Limb (tissue), 2 donors: ENCODE measurements around the gene RMI2.
"Not testable (repeated sequence)": the region's sequence is repeated elsewhere in the genome, so short reads cannot be mapped to it uniquely, and the experiment has no call there.

ENCODE experiments used
- DNase-seq, 2 donors: peaks; one replicate each; pipeline ENCODE4 v3.0.0-alpha.2; 2016; ENCODE audit errors: extremely low spot score in 2 of 2

RMI2 gene

DNA sequence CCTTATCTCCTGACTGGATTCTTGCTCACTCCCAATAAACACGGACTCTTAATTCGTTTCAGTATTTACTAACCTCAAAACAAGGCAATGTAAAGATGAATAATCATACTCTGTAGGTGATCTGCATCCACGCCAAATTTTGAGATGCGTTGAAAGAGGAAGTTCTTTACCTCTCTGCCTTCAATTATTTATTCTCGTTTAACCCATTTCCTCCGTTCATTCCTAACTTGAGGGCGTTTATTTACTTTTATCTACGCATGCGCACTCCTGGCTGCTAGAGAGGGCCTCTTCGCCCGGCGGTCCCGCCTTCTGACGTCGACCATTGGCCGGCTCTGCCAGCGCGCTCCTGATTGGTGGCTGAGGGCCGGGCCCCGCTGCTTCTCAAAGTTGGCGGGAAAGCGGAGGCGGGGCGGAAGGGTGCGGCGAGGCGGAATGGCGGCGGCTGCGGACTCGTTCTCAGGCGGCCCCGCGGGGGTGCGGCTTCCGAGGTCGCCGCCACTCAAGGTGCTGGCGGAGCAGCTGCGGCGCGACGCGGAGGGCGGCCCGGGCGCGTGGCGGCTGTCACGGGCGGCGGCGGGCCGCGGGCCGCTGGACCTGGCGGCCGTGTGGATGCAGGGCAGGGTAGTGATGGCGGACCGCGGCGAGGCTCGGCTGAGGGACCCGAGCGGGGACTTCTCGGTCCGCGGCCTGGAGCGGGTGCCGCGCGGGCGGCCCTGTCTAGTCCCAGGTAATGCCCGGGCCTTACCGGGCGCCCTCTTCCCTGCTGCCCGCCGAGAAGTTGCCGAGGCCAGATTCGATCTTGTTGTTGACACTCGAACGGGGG, at the start of gene RMI2:
Gene RMI2 (plus strand): TSS at position 420 of the 823 bp plus-strand sequence. CDS start 13 bp downstream, at position 433.
- DNase-seq: peak; percentile 96 to 98

DNA sequence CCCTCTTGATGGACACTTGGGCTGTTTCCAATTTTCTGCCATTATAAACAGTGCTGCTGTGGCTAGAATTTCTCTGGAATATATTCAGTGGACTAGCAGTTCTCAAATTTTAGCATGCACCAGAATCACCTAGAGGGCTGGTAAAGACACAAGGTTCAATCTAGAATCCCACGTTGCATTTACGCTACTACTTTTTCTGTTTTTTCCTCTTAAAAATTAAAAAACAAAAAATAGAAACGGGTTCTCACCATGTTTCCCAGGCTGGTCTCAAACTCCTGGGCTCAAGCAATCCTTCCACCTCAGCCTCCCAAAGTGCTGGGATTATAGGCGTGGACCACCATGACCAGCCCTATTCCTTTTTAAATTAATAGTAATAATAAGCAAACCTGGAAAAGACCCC, 49.6 kb upstream of the RMI2 start:
- DNase-seq: no peak

DNA sequence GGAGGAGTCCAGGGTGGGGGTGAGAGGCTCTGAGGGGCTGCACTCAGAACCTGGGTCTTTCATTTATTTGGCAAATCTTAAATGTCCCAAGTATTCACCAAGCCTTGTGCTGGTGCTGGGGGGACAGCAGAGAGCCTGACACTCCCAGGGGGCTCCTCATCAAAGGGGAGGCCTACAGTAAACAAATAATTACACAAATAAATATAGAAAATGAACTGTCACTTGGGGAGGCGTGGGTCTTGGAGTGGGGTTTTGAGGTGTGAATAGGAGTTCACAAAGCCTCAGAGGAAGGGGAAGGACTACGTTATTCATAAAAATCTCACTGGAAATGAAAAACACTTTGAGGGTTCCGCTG, 48.9 kb upstream of the RMI2 start:
- no peak for DNase-seq

DNA sequence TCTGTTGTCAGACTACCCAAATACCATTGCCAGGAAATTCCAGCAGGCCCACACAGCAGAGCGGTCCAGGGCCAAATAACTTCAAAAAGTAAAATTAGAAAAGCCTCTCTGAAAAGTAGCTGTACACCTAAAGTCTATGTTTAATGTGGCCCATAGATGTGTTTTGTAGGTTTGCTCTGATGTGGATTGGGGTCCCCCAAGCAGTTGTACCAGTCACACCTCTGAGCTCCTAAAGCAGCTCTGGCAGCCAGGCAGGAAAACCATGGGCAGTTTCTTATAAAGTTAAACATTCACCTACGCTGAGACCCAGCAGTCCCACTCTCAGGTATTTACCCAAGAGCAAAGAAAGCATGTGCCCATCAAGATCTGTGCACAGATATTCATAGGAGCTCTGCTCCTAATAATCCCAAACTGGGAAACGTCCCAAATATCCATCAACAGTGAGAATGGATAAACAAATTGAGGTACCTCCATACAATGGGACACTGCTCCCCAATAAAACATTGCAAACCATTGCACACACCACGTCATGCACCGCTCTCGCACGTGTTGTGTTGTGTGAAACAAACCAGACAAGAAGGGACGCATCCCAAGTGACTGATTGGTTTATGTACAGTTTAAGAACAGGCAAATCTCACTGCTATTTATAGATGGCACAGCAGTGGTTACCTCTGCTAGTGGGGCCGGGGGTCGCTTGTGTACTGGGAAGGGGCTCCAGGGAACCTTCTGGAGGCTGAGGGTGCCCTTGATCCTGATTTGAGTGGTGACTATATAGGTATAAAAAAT, 48.4 kb upstream of the RMI2 start:
- no peak for DNase-seq

DNA sequence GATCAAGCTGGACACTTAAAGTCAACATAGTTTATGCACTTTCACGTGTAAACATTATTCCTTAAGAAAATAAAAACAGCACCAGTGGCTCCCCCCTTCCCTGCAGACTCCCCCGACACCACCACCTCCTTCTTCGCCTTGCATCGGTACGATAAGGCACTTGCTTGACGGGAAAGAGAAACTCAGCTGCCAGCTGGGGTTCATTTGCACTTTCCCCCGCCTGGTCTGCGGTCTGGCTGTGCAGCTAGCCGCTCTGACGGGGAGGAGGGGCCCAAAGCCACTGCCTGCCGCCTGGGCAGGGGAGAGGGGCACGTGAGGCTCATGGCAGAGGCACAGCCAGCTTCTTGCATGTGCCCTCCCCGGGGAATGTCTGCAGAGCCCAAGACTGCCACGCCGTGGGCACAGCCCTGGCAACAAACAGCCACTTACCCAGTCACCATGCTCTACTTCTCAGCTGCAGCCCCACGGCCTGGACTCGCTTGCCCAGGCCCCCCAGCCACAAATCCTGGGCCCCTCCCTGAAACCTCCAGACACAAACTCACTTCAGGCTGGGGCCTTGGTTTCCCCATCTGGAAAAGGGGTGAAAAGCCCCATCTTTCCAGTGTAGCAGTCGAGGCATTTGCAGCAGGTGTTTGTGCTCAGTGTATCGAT, 47.6 kb upstream of the RMI2 start:
- DNase-seq: peak; percentile 53 to 67

DNA sequence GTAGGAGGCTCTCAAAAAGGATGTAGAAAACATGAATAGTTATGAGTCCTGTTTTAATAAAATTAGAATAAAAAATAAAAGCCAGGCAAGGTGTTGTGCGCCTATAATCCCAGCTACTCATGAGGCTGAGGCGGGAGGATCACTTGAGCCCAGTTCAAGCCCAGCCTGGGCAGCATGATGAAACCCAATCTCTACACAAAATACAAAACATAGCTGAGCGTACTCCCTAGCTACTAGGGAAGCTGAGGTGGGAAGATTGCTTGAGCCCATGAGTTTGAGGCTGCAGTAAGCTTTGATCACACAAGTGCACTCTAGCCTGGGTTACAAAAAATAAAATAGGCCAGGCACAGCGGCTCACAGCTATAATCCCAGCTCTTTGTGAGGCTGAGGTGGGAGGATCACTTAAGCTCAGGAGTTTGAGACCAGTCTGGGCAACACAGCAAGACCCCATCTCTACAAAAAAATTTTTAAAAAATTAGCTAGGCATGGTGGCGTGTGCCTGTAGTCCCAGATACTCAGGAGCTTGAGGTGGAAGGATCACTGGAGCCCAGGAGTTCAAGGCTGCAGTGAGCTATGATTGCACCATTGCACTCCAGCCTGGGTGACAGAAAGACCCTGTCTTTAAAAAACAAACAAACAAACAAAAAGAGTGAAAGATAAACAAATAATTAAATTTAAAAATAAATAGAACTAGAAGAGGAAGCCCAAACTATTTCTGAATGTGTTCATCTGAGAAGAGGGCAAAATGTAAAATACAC, 46.9 kb upstream of the RMI2 start:
- no peak for DNase-seq

DNA sequence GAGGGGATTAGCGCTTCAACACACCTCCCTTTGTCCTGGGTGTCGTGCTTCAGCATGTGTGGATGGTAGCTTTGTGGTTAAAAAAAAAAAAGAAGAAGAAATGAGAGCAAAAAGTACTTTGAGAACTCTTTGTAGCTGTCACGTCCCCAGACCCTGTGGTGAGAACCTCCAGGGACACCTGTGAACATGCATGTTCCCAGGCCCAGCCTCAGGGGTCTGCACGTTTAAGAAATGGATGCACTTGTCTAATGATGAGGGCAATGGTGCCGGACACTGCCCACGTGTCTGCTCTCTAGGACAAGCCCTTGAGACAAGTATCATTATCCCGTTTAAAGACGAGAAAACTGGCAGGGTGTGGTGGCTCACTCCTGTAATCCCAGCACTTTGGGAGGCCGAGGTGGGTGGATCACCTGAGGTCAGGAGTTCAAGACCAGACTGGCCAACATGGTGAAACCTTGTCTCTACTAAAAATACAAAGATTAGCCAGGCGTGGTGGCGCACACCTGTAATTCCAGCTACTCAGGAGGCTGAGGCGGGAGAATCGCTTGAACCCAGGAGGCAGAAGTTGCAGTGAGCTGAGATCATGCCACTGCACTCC, 46.2 kb upstream of the RMI2 start:
- not testable (repeated sequence) for DNase-seq

DNA sequence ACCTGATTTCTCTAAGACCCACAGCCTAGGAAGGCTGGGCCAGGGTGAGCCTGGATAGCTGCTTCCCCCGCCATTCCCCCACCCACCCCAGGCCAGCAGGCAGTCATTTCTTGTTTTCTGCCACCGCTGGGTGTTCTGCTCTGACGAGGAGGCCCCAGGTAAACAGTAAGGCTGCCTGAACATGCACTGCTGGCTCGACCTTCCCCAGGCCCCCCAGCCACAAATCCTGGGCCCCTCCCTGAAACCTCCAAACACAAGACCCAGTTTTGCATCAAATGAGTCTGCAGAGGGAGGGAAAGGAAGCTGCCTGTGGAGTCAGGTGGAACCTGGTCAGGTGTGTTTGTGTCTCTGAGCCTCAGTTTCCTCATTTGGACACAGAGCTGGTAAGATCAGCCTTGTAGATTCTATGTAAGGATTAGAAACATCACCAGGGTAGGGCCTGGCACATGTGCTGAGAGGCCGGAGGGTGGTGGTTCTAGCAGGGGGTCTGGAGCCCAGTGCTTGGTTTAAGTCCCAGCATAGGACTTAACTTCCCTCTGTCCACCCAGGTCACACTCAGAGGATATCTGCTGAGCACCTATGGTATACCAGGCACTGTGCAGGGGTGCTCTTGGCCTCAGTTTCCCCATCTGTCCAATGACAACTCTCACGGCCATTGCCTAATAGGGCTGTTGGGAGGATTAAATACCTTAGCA, 45.2 kb upstream of the RMI2 start:
- DNase-seq: no peak

DNA sequence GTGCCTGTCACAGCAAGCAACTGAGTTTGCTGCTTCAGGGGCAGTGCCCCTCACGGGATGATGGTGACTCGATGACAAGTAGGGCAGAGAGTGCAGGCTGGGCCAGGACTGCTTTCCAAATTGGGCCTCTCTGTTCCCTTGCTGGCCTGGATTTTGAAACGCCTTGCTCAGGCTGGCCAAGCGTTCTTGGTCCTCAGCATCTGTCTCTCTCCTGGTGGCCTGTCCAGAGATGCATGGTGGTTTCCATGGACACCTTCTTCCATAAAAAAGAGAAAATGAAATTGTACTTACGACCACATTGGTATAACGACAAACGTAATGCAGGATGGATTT, 44.7 kb upstream of the RMI2 start:
- no peak for DNase-seq

DNA sequence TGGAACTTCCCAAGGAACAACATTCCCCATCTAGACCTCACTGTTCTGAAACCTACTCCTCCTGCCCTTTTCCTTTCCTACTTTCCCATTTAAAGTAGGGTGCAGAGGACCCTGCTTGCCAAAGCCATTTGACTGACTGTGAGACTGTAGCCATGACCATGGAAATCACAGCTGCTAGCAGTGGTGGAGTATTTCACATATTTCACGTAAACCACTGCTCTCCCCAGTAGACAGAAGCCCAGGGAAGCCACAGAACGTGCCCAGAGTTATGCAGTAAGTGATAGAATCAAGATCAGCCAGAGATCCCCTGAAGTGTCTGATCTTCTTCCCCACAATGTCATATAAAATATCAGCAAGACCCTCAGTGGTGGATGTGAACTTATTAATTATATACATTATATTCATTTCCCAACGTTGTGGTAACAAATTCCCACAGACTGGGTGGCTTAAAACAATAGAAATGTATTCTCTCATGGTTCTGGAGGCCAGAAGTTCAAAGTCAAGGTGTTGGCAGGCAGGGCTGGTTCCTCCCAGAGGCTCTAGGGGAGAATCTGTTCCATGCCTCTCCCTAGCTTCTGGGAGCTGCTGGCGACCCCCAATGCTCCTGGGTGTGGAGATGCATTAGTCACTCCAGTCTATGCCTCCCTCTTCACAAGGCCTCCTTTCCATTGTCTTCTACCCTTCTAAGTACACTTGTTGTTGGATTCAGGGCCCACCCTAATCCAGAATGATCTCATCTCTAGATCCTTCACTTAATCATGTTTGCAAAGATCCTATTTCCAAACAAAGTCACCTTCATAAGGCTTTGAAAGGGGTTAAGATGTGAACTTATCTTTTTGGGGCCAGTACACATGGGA, 43.4 kb upstream of the RMI2 start:
- DNase-seq: no peak

DNA sequence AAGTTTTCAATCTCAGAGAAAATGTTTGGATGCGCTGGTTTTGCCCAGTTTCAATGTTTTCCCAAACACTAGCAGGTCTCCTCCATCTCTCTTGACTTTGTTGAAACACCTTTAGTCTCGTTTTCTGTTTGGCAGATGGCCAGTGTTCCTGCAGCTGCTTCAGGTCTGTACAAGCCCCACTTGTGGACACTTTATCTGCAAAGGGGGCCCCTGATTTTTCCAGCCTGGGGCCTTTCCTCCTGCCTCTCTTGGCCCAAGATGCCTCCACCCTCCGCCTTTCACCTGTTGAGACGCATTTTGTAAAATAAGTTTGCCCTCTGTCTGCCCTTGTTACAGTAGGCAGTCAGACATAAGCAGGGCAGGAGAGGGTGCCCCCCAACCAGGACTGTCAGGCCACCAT, 42.3 kb upstream of the RMI2 start:
- DNase-seq: no peak

DNA sequence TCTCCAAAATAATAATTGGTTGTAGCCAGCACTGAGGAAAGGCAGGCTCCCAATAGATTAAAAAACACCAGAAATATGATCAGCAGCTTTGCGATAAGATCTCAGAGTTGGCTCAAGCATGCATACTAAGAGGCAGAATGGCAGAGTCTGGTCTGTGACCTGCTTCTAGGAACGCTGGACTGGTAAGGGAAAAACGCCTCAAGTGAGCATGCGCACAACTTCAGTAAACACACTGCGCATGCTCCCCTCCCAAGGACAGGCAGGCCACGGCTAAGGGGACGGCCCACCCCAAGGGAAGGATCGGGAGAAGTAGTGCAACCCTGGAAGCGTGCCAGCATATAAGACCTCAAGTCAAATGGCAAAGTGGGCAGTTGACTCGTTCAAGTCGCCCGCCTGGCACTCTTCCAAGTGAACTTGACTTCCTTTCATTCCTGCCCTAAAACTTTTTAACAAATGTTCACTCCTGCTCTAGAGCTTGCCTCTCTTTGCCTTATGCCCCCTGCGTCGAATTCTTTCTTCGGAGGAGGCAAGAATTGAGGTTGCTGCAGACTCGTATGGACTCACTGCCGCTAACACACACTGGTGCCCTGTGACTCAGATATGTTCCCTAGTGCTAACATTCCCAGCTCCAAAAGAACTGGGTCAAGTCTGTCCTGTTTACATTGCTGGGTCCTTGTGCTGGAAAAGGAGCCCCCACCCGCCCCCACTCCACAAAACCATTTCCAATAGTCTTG, 41.7 kb upstream of the RMI2 start:
- DNase-seq: no peak

DNA sequence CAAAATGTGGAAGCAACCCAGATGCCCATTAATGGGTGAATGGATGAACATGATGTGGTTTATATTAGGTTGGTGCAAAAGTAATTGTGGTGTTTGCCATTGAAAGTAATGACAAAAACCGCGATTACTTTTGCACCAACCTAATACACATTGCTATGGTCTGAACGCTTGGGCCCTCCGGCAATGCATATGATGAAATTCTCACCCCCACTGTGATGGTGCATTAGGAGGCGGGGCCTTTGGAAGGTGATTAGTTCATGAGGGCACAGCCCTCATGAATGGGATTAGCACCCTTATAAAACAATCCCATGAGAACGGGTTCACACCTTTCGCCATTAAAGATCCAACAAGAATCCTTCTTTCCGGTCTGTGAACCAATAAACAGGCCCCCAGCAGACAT, 38.9 kb upstream of the RMI2 start:
- DNase-seq: no peak

DNA sequence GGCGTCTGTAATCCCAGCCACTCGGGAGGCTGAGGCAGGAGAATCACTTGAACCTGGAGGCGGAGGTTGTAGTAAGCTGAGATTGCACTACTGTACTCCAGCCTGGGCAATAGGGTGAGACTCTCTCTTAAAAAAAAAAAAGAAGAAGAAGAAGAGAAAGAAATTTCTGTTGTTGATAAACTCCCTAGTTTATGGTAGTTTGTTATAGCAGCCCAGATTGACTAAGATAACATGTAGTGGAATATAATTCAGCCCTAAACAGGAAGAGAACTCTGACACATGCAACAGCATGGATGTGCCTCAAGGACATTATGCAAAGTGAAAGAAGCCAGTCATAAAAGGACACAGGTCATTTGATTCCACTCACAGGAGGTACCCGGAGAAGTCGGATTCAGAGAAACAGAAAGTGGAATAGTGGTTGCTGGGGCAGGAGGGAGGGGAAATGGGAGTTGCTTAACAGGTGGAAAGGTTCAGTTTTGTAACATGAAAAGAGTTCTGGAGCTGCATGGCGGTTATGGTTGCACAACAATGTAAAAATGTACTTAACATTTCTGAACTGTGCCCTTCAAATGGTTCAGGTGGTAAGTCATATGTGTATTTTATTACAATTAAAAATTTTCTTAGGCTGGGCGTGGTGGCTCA, 38.1 kb upstream of the RMI2 start:
- no peak for DNase-seq

DNA sequence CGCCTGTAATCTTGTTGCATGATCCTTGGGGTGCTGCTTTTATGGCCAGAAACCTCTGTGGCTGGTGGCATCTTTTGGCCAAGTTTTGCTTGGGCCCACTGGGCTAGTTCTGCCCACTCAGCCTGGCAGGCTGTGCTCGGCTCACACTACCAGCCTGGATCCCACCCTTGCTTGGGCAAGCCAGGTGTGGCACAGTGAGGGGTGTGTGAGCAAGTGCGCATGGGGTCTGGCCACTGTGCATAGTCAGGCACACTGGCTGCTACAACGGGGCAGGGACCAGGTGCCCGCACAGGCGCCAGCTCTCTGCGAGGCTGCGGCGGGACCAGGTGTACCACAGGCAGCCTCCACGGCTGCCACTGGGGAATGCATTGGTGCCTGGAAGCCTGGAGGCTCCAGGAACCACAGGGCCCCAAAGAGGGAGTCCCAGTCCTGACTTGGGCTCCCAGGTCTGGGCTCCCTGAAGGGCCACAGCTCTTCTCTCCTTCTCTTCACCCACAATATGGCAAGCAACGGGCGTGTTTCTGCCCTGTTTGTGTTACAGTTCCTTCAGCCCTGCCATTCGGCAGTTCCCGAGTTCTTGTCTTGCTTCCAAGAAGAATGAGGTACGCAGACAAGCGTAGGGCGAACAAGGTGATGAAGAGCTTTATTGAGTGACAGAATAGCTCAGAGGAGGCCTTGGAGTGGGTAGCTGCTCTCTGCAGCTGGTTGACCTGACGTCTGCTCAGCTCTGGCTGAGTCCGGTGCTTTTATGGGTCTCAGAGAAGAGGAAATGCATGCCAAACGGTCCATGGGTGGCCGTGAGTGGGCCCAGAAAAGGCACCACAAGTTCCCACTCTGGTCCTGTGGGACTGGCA, 37.4 kb upstream of the RMI2 start:
- no peak for DNase-seq

DNA sequence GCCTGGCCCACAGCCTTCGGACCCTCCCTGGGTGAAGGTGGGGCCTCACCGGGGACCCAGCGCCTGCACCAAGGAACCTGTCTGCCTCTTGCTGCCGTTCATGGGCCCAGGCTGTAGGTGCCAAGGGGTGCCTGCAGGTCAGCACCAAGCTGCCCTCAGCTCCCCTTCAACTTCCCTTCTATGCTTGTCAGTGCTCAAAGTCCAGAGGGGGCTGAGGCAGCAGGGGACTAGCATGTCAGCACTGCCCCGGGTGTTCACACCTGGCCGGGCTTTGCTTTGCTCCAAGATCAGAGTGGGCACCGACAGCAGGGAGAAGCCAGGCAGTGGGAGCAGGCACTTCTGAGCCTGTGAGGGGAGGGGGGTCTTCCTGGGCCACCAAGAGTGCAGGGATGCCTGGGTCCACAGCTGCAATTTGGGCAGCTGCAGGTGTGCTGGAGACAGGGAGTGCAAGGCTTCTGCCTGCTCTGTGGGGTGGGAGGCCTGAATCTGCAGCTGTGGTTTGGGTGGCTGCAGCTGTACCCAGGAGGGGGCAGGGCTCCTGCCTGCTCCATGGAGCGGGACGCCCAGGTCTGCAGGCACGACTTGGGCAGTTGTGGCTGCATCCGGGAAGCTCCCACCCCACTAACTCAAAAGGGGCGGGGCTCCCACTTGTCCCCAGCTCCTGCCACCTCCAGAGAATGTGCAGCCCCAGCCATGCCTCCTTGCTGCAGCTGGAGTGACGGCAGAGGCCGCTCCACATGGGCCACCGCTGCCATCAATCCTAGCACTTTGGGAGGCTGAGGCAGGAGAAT, 36.6 kb upstream of the RMI2 start:
- DNase-seq: no peak
